Upper lobe of left lung (tissue), 4 donors: ENCODE results near the gene DSCAM.

Experiments
- CTCF ChIP-seq, 6 experiments: fragments of 450-650 bp in 4 of 6; fragments of 200-600 bp in 2 of 6; sonication (generic) in 2 of 6; IDR thresholded peaks; one replicate each; pipeline ENCODE4 v1.5.1; 2016 to 2019; ENCODE audit warnings: antibody characterized with exemption in 6 of 6
- EP300 ChIP-seq, 4 donors: sonication (generic); formaldehyde crosslinking; IDR thresholded peaks; one replicate each; pipeline ENCODE4 v1.5.1; 2017; ENCODE audit warnings: antibody characterized with exemption in 4 of 4, control low read depth in 2 of 4
- POLR2A ChIP-seq, 4 donors: fragments of 450-650 bp; IDR thresholded peaks; one replicate each; pipeline ENCODE4 v1.5.1; 2016 to 2017; ENCODE audit warnings: antibody characterized with exemption in 4 of 4, mild to moderate bottlenecking in 2 of 4
- POLR2AphosphoS5 ChIP-seq, 2 donors: sonication (generic); formaldehyde crosslinking; IDR thresholded peaks; one replicate each; pipeline ENCODE4 v1.5.1; 2017; ENCODE audit warnings: antibody characterized with exemption in 2 of 2

- no peak for TF ChIP-seq CTCF (IDR thresholded peaks at IDR 0.05)
- TF ChIP-seq POLR2A (IDR thresholded peaks at IDR 0.05), result no peak
- no peak for TF ChIP-seq POLR2AphosphoS5 (IDR thresholded peaks at IDR 0.05)
- TF ChIP-seq EP300 (IDR thresholded peaks at IDR 0.05), result no peak
Measured at GRCh38 chr21:40833184-40833583, 13.8 kb downstream of the DSCAM start.
